ENCODE measurements around the gene SLC16A7. TPM values are rescaled to one million over a fixed set of nuclear protein-coding genes. Genes with fewer than 3 reads are reported as not detected.

Gene SLC16A7
- total and polyA plus RNA-seq, 9 of the 15 experiments (the other 6 are each of a cell fraction or from before 2014, with no cell fraction given) = 0.18 TPM; not detected in 8

- Histone ChIP-seq H2AFZ (ENCODE audit: low read depth, low read length) (no peak overlapping the region), H3K9me1 (ENCODE audit: control insufficient read depth, insufficient read depth, low read length) (no peaks in the 10 kb centered on the region), H3K27me3 (ENCODE audit: control insufficient read depth in 2 of 2, insufficient read depth in 2 of 2, low read length in 2 of 2) (no peaks in the 10 kb centered on the region), H3K4me1 (replicated peaks in 1 of 2; ENCODE audit: control insufficient read depth in 2 of 2, insufficient read depth in 2 of 2, low read length in 2 of 2) (no peaks in the 10 kb centered on the region), H3K9me3 (replicated peaks; ENCODE audit: control insufficient read depth, insufficient read depth, low read depth, low read length) (no peaks in the 10 kb centered on the region), H3K27ac (ENCODE audit: extremely low read depth, low read depth, low read length) (no peak overlapping the region), H3K36me3 (ENCODE audit: control insufficient read depth, insufficient read depth, low read length) (no peaks in the 10 kb centered on the region), H3K4me2 (ENCODE audit: insufficient read depth, low read length) (no peak overlapping the region), H3K79me2 (ENCODE audit: control insufficient read depth, insufficient read depth, low read length) (no peaks in the 10 kb centered on the region), H3K4me3 (no peak overlapping the region), H3K9ac (ENCODE audit: insufficient read depth in 1 of 2, low read depth in 2 of 2, low read length in 2 of 2) (no peak overlapping the region), H4K20me1 (replicated peaks; ENCODE audit: control insufficient read depth, insufficient read depth, low read length) (no peaks in the 10 kb centered on the region)
- no TSS peak for BruUV-seq (replicated peaks)
- ChIA-PET POLR2A (no interaction called here), CTCF (ENCODE audit: low intra/inter-chr PET ratio) (no interaction called here)
- FAIRE-seq (no peak), DNase-seq (ENCODE audit: extremely low read depth in 1 of 4, low spot score in 3 of 4) (no peak), ATAC-seq (no peak)
- intact Hi-C loops (cut with micrococcal nuclease) = no loop called here
- WGBS (ENCODE audit: insufficient coverage, low coverage, missing lambda C conversion rate) = 0% methylated on average over 1 of the region's 1 CpG
- no peak for TF ChIP-seq CEBPB (tag; IDR thresholded peaks at IDR 0.05)
- no peak for TF ChIP-seq HEY1 (CRISPR knock-in tag; IDR thresholded peaks at IDR 0.05; ENCODE audit: borderline replicate concordance)
- no peak for TF ChIP-seq ASH1L (IDR thresholded peaks at IDR 0.05; ENCODE audit: borderline replicate concordance, low read depth, partially characterized antibody)
- TF ChIP-seq COPS2 (conservative IDR thresholded peaks at IDR 0.05) = no peak
- TF ChIP-seq HES1 (IDR thresholded peaks at IDR 0.05; ENCODE audit: low read depth) = no peak
- TF ChIP-seq HINFP (tag; conservative IDR thresholded peaks at IDR 0.05; ENCODE audit: low read depth) = no peak
- TF ChIP-seq MYC (IDR thresholded peaks at IDR 0.05; ENCODE audit: low read depth, low read length) = no peak
- no peak for TF ChIP-seq MYC (CRISPR knock-in tag; IDR thresholded peaks at IDR 0.05; ENCODE audit: borderline replicate concordance, low read depth)
- no peak for TF ChIP-seq HOXB6 (CRISPR knock-in tag; IDR thresholded peaks at IDR 0.05; ENCODE audit: borderline replicate concordance)
- TF ChIP-seq FOXJ2 (tag; IDR thresholded peaks at IDR 0.05) = no peak
- TF ChIP-seq NR2C2 (CRISPR knock-in tag; IDR thresholded peaks at IDR 0.05) = no peak
- no peak for TF ChIP-seq NR2C2 (tag; IDR thresholded peaks at IDR 0.05)
- no peak for TF ChIP-seq ZFPM2 (CRISPR knock-in tag; IDR thresholded peaks at IDR 0.05)
- TF ChIP-seq GTF2A2 (tag; IDR thresholded peaks at IDR 0.05) = no peak
- TF ChIP-seq SP1 (CRISPR knock-in tag; IDR thresholded peaks at IDR 0.05) = no peak
- TF ChIP-seq RBFOX2 (IDR thresholded peaks at IDR 0.05; ENCODE audit: low read depth, low read length) = no peak
- no peak for TF ChIP-seq SNIP1 (IDR thresholded peaks at IDR 0.05; ENCODE audit: low read depth)
- TF ChIP-seq TAF1 (IDR thresholded peaks at IDR 0.05; ENCODE audit: control insufficient read depth, extremely low read depth, insufficient read depth, low read length, severe bottlenecking) = no peak
- in situ Hi-C loops (cut with MboI) = no loop called here
Measured at GRCh38 chr12:59736786-59737185, 141.0 kb downstream of the SLC16A7 start.
